Measurements from ENCODE around the gene NR6A1.

NR6A1 gene

GRCh38 chr9:124615100-124615742, 155.9 kb downstream of the NR6A1 start:
- ATAC-seq: no peak
- TF ChIP-seq ZNF565 (CRISPR knock-in tag; conservative IDR thresholded peaks at IDR 0.05; ENCODE audit: low read depth) (no peak), OSR1 (CRISPR knock-in tag; IDR thresholded peaks at IDR 0.05) (no peak), POU6F1 (CRISPR knock-in tag; IDR thresholded peaks at IDR 0.05; ENCODE audit: borderline replicate concordance, low read depth) (no peak), CREB5 (CRISPR knock-in tag; IDR thresholded peaks at IDR 0.05; ENCODE audit: low read depth) (no peak), ZFP30 (CRISPR knock-in tag; IDR thresholded peaks at IDR 0.05) (no peak), BACH2 (CRISPR knock-in tag; IDR thresholded peaks at IDR 0.05; ENCODE audit: borderline replicate concordance) (no peak), ISL1 (CRISPR knock-in tag; IDR thresholded peaks at IDR 0.05) (no peak), PPARA (CRISPR knock-in tag; IDR thresholded peaks at IDR 0.05; ENCODE audit: borderline replicate concordance) (no peak), SNAI2 (CRISPR knock-in tag; IDR thresholded peaks at IDR 0.05) (no peak), TCF4 (CRISPR knock-in tag; IDR thresholded peaks at IDR 0.05; ENCODE audit: borderline replicate concordance) (no peak), CSDC2 (CRISPR knock-in tag; IDR thresholded peaks at IDR 0.05) (no peak)

- TF ChIP-seq ZNF565 (CRISPR knock-in tag; conservative IDR thresholded peaks at IDR 0.05; ENCODE audit: low read depth) (no peak), PATZ1 (CRISPR knock-in tag; IDR thresholded peaks at IDR 0.05; ENCODE audit: borderline replicate concordance) (no peak), ZFP30 (CRISPR knock-in tag; IDR thresholded peaks at IDR 0.05) (no peak), CSRNP3 (CRISPR knock-in tag; IDR thresholded peaks at IDR 0.05) (no peak), ZC3H10 (CRISPR knock-in tag; IDR thresholded peaks at IDR 0.05) (no peak), CREB5 (CRISPR knock-in tag; IDR thresholded peaks at IDR 0.05; ENCODE audit: low read depth) (no peak), ZFP3 (CRISPR knock-in tag; IDR thresholded peaks at IDR 0.05) (no peak), ISL1 (CRISPR knock-in tag; IDR thresholded peaks at IDR 0.05) (no peak), GLIS3 (CRISPR knock-in tag; IDR thresholded peaks at IDR 0.05) (no peak), ZNF8 (CRISPR knock-in tag; IDR thresholded peaks at IDR 0.05) (no peak), TOX (CRISPR knock-in tag; IDR thresholded peaks at IDR 0.05; ENCODE audit: borderline replicate concordance) (no peak), ARNTL (CRISPR knock-in tag; IDR thresholded peaks at IDR 0.05; ENCODE audit: borderline replicate concordance, low read depth) (no peak), BACH2 (CRISPR knock-in tag; IDR thresholded peaks at IDR 0.05; ENCODE audit: borderline replicate concordance) (no peak), RARB (CRISPR knock-in tag; IDR thresholded peaks at IDR 0.05) (no peak), TSHZ2 (CRISPR knock-in tag; IDR thresholded peaks at IDR 0.05) (no peak), TCF4 (CRISPR knock-in tag; IDR thresholded peaks at IDR 0.05; ENCODE audit: borderline replicate concordance) (no peak), ZNF70 (CRISPR knock-in tag; IDR thresholded peaks at IDR 0.05) (no peak)
- ATAC-seq: no peak
These were observed 157.3 kb downstream of the NR6A1 start for GRCh38 chr9:124613849-124614248.

Measured in SK-N-SH treated with all-trans-retinoic acid at 6 μM for 48 hours (cell line).